ENCODE measurements around the gene ARID1B. TPM values are rescaled to one million over a fixed set of nuclear protein-coding genes. Genes with fewer than 3 reads are reported as not detected.
A peak's percentile ranks its signal among the peaks of the same experiment; 100 is the strongest.

The ARID1B gene
- total and polyA plus RNA-seq, 12 donors, result 13.3 to 85.6 (median 50.9) TPM

DNA sequence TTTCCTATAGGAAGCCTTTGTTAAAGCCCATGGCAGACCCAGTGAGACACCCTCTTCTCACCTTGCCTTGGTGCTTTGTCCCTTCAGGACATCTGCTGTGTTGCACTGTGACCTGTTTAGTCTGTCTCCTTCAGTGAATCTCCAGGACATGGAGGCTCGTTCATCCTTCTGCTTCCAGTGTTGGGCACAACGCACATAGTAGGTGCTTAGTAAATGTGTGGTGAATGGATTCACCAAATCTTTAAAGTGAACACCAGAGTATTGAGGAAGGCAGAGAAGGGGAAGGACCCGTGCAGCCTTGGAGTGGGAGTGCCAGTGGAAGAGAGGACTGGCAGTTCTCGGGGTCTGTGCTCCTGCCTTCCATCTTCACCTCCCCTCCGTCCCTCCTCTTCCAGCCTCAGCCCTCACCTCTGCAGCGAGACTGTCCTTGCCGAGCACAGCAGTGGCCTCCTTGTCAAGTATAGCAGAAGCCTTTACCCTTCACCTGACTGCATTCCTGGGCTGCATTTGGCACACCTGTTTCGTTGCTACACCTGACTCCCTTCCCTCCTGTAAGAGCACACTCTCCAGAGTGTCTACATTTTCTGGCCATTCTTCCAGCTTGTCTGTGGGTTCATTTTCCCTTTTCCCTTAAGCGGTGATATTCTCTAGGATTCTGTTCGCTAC, 49.2 kb downstream of the ARID1B start:
- H3K27me3 ChIP-seq, result no peaks in the 10 kb centered on the region
- no peak overlapping the region for H3K4me3 ChIP-seq
- H3K36me3 ChIP-seq (replicated peaks in 1 of 2), result no peaks in the 10 kb centered on the region
- peaks cover 27 to 62% of the 10 kb centered on the region in 2 donors for H3K4me1 ChIP-seq (replicated peaks in 1 of 2)
- no peak for DNase-seq
- H3K27ac ChIP-seq, result no peak overlapping the region
- intact Hi-C loops (cut with DNase I), result no loop called here
- WGBS, 4 donors, result 91 to 97% (median 93%) methylated on average over 10 of the region's 10 CpGs
- no peak for TF ChIP-seq POLR2A (IDR thresholded peaks at IDR 0.05)
- TF ChIP-seq, protein P1, sequence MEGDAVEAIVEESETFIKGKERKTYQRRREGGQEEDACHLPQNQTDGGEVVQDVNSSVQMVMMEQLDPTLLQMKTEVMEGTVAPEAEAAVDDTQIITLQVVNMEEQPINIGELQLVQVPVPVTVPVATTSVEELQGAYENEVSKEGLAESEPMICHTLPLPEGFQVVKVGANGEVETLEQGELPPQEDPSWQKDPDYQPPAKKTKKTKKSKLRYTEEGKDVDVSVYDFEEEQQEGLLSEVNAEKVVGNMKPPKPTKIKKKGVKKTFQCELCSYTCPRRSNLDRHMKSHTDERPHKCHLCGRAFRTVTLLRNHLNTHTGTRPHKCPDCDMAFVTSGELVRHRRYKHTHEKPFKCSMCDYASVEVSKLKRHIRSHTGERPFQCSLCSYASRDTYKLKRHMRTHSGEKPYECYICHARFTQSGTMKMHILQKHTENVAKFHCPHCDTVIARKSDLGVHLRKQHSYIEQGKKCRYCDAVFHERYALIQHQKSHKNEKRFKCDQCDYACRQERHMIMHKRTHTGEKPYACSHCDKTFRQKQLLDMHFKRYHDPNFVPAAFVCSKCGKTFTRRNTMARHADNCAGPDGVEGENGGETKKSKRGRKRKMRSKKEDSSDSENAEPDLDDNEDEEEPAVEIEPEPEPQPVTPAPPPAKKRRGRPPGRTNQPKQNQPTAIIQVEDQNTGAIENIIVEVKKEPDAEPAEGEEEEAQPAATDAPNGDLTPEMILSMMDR (IDR thresholded peaks at IDR 0.05), result no peak
- no peaks in the 10 kb centered on the region for H3K9me3 ChIP-seq (replicated peaks in 1 of 3)

DNA sequence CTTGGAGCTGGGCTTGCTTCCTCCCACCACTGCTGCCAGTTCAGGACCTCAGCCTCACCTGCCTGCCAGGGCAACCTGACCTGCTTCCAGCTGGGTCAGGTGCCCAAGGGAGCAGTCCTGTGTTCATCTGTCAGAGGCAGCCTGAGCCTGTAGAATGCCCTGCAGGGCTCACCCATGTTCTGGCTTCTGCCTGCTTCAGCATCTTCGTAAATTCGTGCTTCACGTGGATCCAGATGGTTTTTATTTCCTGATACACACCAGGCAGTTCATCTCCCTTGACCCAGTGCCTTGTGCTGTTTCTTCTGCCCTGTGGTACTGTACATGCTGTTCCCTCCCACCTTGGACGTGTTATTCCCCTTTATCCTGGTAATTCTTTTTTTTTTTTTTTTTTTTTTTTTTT, 50.2 kb downstream of the ARID1B start:
- peak in 1 of 7 donors; percentile 68 for DNase-seq
- no peak overlapping the region for H3K4me3 ChIP-seq
- H3K4me1 ChIP-seq (replicated peaks in 1 of 2), result peaks cover 27 to 56% of the 10 kb centered on the region in 2 donors
- no peaks in the 10 kb centered on the region for H3K27me3 ChIP-seq
- peak overlapping the region in 2 of 5 donors; percentile 3 to 79 for H3K27ac ChIP-seq
- no peaks in the 10 kb centered on the region for H3K36me3 ChIP-seq (replicated peaks in 1 of 2)
- intact Hi-C loops (cut with DNase I), result no loop called here
- WGBS, 4 donors, result 42 to 66% (median 49%) methylated on average over 4 of the region's 4 CpGs
- TF ChIP-seq POLR2A (IDR thresholded peaks at IDR 0.05), result no peak
- TF ChIP-seq, protein P1 (IDR thresholded peaks at IDR 0.05), result no peak
- no peaks in the 10 kb centered on the region for H3K9me3 ChIP-seq (replicated peaks in 1 of 3)

- peaks cover 18 to 56% of the 10 kb centered on the region in 2 donors for H3K4me1 ChIP-seq (replicated peaks in 1 of 2)
- intact Hi-C loops (cut with DNase I), result no loop called here
- DNase-seq, result peak in 6 of 7 donors; percentile 58 to 69 (median 64)
- 36 to 44% (median 40%) methylated on average over 1 to 5 of the region's 5 CpGs for WGBS, 4 donors
- H3K4me3 ChIP-seq, result no peak overlapping the region
- no peaks in the 10 kb centered on the region for H3K9me3 ChIP-seq (replicated peaks in 1 of 3)
- no peaks in the 10 kb centered on the region for H3K36me3 ChIP-seq (replicated peaks in 1 of 2)
- H3K27ac ChIP-seq, result peak overlapping the region in 4 of 5 donors; percentile 67 to 90 (median 73)
- TF ChIP-seq POLR2A (IDR thresholded peaks at IDR 0.05), result no peak
- TF ChIP-seq, protein P1 (IDR thresholded peaks at IDR 0.05), result no peak
- no peaks in the 10 kb centered on the region for H3K27me3 ChIP-seq
Measured at GRCh38 chr6:156828280-156828703, 51.1 kb downstream of the ARID1B start.

- no peak overlapping the region for H3K4me3 ChIP-seq
- H3K27me3 ChIP-seq, result no peaks in the 10 kb centered on the region
- H3K9me3 ChIP-seq (replicated peaks in 1 of 3), result no peaks in the 10 kb centered on the region
- no peak overlapping the region for H3K27ac ChIP-seq
- H3K36me3 ChIP-seq (replicated peaks in 1 of 2), result no peaks in the 10 kb centered on the region
- 94 to 97% (median 97%) methylated on average over 9 of the region's 9 CpGs for WGBS, 4 donors
- no peak for DNase-seq
- TF ChIP-seq, protein P1 (IDR thresholded peaks at IDR 0.05), result no peak
- TF ChIP-seq POLR2A (IDR thresholded peaks at IDR 0.05), result no peak
- H3K4me1 ChIP-seq (replicated peaks in 1 of 2), result peaks cover 18 to 41% of the 10 kb centered on the region in 2 donors
- intact Hi-C loops (cut with DNase I), result no loop called here
Measured at GRCh38 chr6:156830126-156830525, 52.9 kb downstream of the ARID1B start.

Data from adrenal gland (tissue), 12 donors.